OCI-LY1 (cell line): ENCODE measurements around the gene PADI6.

Experiments used
- H2AFZ ChIP-seq: fragments of 200-600 bp; sonication (generic), shearing (Covaris generic); 2 replicates; pipeline ENCODE4 v1.6.0; 2014; ENCODE audit warnings: antibody characterized with exemption, mild to moderate bottlenecking, low read length
- H3F3A ChIP-seq: fragments of 200-600 bp; sonication (generic), shearing (Covaris generic); 2 replicates; pipeline ENCODE4 v1.6.0; 2014; ENCODE audit warnings: mild to moderate bottlenecking, antibody characterized with exemption, low read length, moderate library complexity; ENCODE audit not compliant: insufficient read depth
- H3K27ac ChIP-seq: fragments of 200-600 bp; sonication (generic); 2 replicates; pipeline ENCODE4 v1.5.1; 2014; ENCODE audit warnings: low read length, mixed run types, mild to moderate bottlenecking, low read depth; ENCODE audit not compliant: poor library complexity, severe bottlenecking
- H3K27me3 ChIP-seq: fragments of 200-600 bp; sonication (generic); 2 replicates; pipeline ENCODE4 v1.6.0; 2014; ENCODE audit warnings: antibody characterized with exemption, mild to moderate bottlenecking, low read length, moderate library complexity; ENCODE audit not compliant: insufficient read depth
- H3K36me3 ChIP-seq: fragments of 200-600 bp; sonication (generic); 2 replicates; pipeline ENCODE4 v1.6.1; 2014; ENCODE audit warnings: mild to moderate bottlenecking, antibody characterized with exemption, low read length, moderate library complexity, mixed read lengths; ENCODE audit not compliant: insufficient read depth
- H3K4me1 ChIP-seq: fragments of 200-600 bp; sonication (generic); 2 replicates; pipeline ENCODE4 v1.5.1; 2014; ENCODE audit warnings: mild to moderate bottlenecking, low read length, moderate library complexity; ENCODE audit not compliant: insufficient read depth, severe bottlenecking
- H3K4me2 ChIP-seq: fragments of 200-600 bp; sonication (generic), shearing (Covaris generic); 2 replicates; pipeline ENCODE4 v1.6.1; 2014; ENCODE audit warnings: low read length
- H3K4me3 ChIP-seq: fragments of 200-600 bp; sonication (generic); 2 replicates; pipeline ENCODE4 v1.5.1; 2014; ENCODE audit warnings: low read length, low read depth, mild to moderate bottlenecking, mixed read lengths; ENCODE audit not compliant: poor library complexity, severe bottlenecking
- H3K79me2 ChIP-seq: fragments of 200-600 bp; shearing (Covaris generic); 2 replicates; pipeline ENCODE4 v1.6.1; 2016; ENCODE audit warnings: mixed run types, low read length, mixed read lengths; ENCODE audit not compliant: insufficient read depth
- H3K9ac ChIP-seq: fragments of 200-600 bp; sonication (generic), shearing (Covaris generic); 2 replicates; pipeline ENCODE4 v1.6.1; 2014; ENCODE audit warnings: mild to moderate bottlenecking, low read length, mixed read lengths
- H3K9me2 ChIP-seq: fragments of 200-600 bp; sonication (generic), shearing (Covaris generic); 2 replicates; pipeline ENCODE4 v1.6.1; 2014; ENCODE audit warnings: low read depth, mild to moderate bottlenecking, low read length, mixed read lengths
- H3K9me3 ChIP-seq: fragments of 200-600 bp; shearing (Covaris generic); 2 replicates; pipeline ENCODE4 v1.6.1; 2014; ENCODE audit warnings: low read length, mixed read lengths
- H4K20me1 ChIP-seq: fragments of 200-600 bp; sonication (generic), shearing (Covaris generic); 2 replicates; pipeline ENCODE4 v1.6.0; 2016; ENCODE audit warnings: mild to moderate bottlenecking, low read length; ENCODE audit not compliant: insufficient read depth
- EZH2 ChIP-seq: fragments of 200-600 bp; sonication (generic), shearing (Covaris generic); IDR thresholded peaks from 2 replicates; pipeline ENCODE4 v1.8.0; 2017; ENCODE audit warnings: borderline replicate concordance, mixed run types, mild to moderate bottlenecking, antibody characterized with exemption, low read length, moderate library complexity, mixed read lengths
- TF ChIP-seq, protein P1 (sequence below): fragments of 200-600 bp; sonication (generic), shearing (Covaris generic); IDR thresholded peaks from 2 replicates; pipeline ENCODE4 v1.5.1; 2017; ENCODE audit warnings: mild to moderate bottlenecking, antibody characterized with exemption, low read length, moderate library complexity, mixed read lengths

PADI6 gene

DNA sequence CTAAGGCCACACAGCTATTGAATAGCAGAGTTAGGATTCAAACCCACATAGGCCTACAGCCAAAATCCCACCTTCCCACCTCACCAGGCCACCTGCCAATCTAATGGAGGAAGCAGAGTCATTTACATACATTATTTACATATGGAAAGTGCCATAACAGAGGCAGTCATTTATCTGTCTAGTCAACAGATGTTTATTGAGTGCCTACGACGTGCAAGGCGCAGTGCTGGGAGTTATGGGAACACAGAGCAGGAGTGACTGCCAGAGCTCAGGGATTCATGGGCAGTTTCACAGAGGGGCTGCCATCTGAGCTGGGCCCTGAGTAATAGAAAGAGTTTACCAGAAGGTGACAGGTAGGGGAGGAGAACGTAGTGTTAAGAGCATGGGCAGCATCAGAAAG lies 10.3 kb upstream of the PADI6 start:
- Histone ChIP-seq H3K79me2 (no peaks in the 10 kb centered on the region), H2AFZ (no peak overlapping the region), H3K36me3 (no peaks in the 10 kb centered on the region; the same call in 1 of the 2 replicates), H3K27ac (no peak overlapping the region), H3K4me1 (no peaks in the 10 kb centered on the region), H3K27me3 (peaks cover 6% of the 10 kb centered on the region; the same call in 1 of the 2 replicates), H3K9ac (no peak overlapping the region), H3F3A (no peaks in the 10 kb centered on the region), H3K9me3 (peaks cover 7% of the 10 kb centered on the region; the same call in 1 of the 2 replicates), H3K4me3 (no peak overlapping the region), H3K4me2 (no peak overlapping the region), H3K9me2 (no peaks in the 10 kb centered on the region), H4K20me1 (no peaks in the 10 kb centered on the region)
- TF ChIP-seq, protein P1, sequence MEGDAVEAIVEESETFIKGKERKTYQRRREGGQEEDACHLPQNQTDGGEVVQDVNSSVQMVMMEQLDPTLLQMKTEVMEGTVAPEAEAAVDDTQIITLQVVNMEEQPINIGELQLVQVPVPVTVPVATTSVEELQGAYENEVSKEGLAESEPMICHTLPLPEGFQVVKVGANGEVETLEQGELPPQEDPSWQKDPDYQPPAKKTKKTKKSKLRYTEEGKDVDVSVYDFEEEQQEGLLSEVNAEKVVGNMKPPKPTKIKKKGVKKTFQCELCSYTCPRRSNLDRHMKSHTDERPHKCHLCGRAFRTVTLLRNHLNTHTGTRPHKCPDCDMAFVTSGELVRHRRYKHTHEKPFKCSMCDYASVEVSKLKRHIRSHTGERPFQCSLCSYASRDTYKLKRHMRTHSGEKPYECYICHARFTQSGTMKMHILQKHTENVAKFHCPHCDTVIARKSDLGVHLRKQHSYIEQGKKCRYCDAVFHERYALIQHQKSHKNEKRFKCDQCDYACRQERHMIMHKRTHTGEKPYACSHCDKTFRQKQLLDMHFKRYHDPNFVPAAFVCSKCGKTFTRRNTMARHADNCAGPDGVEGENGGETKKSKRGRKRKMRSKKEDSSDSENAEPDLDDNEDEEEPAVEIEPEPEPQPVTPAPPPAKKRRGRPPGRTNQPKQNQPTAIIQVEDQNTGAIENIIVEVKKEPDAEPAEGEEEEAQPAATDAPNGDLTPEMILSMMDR = no peak
- TF ChIP-seq EZH2 = no peak

DNA sequence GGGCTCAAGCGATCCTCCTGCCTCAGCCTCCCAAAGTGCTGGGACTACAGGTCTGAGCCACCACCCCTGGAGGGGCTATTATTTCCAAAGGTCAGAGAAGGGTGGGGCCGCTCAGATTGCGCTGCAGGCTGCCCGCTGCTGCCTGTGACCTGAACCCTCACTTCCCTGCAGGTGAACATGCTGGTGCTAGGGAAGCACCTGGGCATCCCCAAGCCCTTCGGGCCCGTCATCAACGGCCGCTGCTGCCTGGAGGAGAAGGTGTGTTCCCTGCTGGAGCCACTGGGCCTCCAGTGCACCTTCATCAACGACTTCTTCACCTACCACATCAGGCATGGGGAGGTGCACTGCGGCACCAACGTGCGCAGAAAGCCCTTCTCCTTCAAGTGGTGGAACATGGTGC lies 8.6 kb upstream of the PADI6 start:
- H3K27me3 ChIP-seq = peaks cover 6% of the 10 kb centered on the region; the same call in 1 of the 2 replicates
- H3K9me2 ChIP-seq = no peaks in the 10 kb centered on the region
- H3K4me1 ChIP-seq = no peaks in the 10 kb centered on the region
- no peaks in the 10 kb centered on the region for H4K20me1 ChIP-seq
- no peaks in the 10 kb centered on the region for H3K79me2 ChIP-seq
- no peak overlapping the region for H2AFZ ChIP-seq
- no peaks in the 10 kb centered on the region; the same call in 1 of the 2 replicates for H3K36me3 ChIP-seq
- peaks cover 7% of the 10 kb centered on the region; the same call in 1 of the 2 replicates for H3K9me3 ChIP-seq
- no peak for TF ChIP-seq EZH2
- TF ChIP-seq, protein P1 = no peak
- H3K4me3 ChIP-seq = no peak overlapping the region
- no peak overlapping the region for H3K4me2 ChIP-seq
- no peak overlapping the region for H3K9ac ChIP-seq
- no peaks in the 10 kb centered on the region for H3F3A ChIP-seq
- H3K27ac ChIP-seq = no peak overlapping the region

DNA sequence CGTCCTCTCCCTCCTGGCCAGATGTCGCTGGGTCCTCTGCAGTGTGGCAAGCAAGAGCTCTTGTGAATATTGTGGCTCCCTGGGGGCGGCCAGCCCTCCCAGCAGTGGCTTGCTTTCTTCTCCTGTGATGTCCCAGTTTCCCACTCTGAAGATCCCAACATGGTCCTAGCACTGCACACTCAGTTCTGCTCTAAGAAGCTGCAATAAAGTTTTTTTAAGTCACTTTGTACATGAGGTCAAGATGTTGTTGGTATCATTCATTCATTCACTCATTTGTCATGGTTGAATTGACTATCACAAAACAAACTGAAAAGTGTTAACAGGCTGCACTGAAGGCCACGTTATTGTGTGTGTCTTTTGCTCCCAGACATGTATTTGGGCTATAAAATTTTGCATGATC lies 8.2 kb upstream of the PADI6 start:
- no peaks in the 10 kb centered on the region; the same call in 1 of the 2 replicates for H3K36me3 ChIP-seq
- no peak overlapping the region for H2AFZ ChIP-seq
- TF ChIP-seq, protein P1 = no peak
- TF ChIP-seq EZH2 = no peak
- H3K4me1 ChIP-seq = no peaks in the 10 kb centered on the region
- H3K4me2 ChIP-seq = no peak overlapping the region
- H3K9me2 ChIP-seq = no peaks in the 10 kb centered on the region
- no peak overlapping the region for H3K4me3 ChIP-seq
- H4K20me1 ChIP-seq = no peaks in the 10 kb centered on the region
- H3K79me2 ChIP-seq = no peaks in the 10 kb centered on the region
- H3K9ac ChIP-seq = no peak overlapping the region
- peaks cover 7% of the 10 kb centered on the region; the same call in 1 of the 2 replicates for H3K9me3 ChIP-seq
- peaks cover 6% of the 10 kb centered on the region; the same call in 1 of the 2 replicates for H3K27me3 ChIP-seq
- H3F3A ChIP-seq = no peaks in the 10 kb centered on the region
- no peak overlapping the region for H3K27ac ChIP-seq
